GM19351 (cell line): Measurements from ENCODE around the gene CNNM1.

Experiments
- ATAC-seq: cut with Tn5 transposase; IDR thresholded peaks from one replicate; pipeline ENCODE4 v1.9.1; 2021; ENCODE audit warnings: mild to moderate bottlenecking, moderate library complexity; ENCODE audit not compliant: unreplicated experiment

The CNNM1 gene

GRCh38 chr10:99337311-99337811 lies 8.2 kb downstream of the CNNM1 start:
- ATAC-seq, result no peak

- no peak for ATAC-seq
Observed at GRCh38 chr10:99337901-99338300, 8.7 kb downstream of the CNNM1 start.

GRCh38 chr10:99339077-99339476 lies 9.9 kb downstream of the CNNM1 start:
- no peak for ATAC-seq

- no peak for ATAC-seq
Observed at GRCh38 chr10:99339563-99340047, 10.4 kb downstream of the CNNM1 start.

- ATAC-seq, result no peak
Observed at GRCh38 chr10:99340650-99341049, 11.5 kb downstream of the CNNM1 start.

GRCh38 chr10:99341248-99341647 lies 12.1 kb downstream of the CNNM1 start:
- no peak for ATAC-seq

- ATAC-seq, result peak; percentile 62
Observed at GRCh38 chr10:99341860-99342490, 12.8 kb downstream of the CNNM1 start.

GRCh38 chr10:99343262-99343661 lies 14.1 kb downstream of the CNNM1 start:
- no peak for ATAC-seq

- no peak for ATAC-seq
Observed at GRCh38 chr10:99344715-99345114, 15.6 kb downstream of the CNNM1 start.

- peak; percentile 65 for ATAC-seq
Observed at GRCh38 chr10:99345350-99345749, 16.2 kb downstream of the CNNM1 start.

- ATAC-seq, result no peak
Observed at GRCh38 chr10:99346247-99346646, 17.1 kb downstream of the CNNM1 start.

GRCh38 chr10:99347672-99348071 lies 18.5 kb downstream of the CNNM1 start:
- no peak for ATAC-seq

- ATAC-seq, result no peak
Observed at GRCh38 chr10:99353182-99353581, 24.0 kb downstream of the CNNM1 start.

- no peak for ATAC-seq
Observed at GRCh38 chr10:99357691-99358090, 28.5 kb downstream of the CNNM1 start.

GRCh38 chr10:99358101-99358500 lies 28.9 kb downstream of the CNNM1 start:
- ATAC-seq, result no peak

- ATAC-seq, result no peak
Observed at GRCh38 chr10:99360934-99361333, 31.8 kb downstream of the CNNM1 start.

- ATAC-seq, result no peak
Observed at GRCh38 chr10:99364125-99364524, 35.0 kb downstream of the CNNM1 start.

GRCh38 chr10:99365311-99365710 lies 36.2 kb downstream of the CNNM1 start:
- no peak for ATAC-seq

GRCh38 chr10:99365736-99366135 lies 36.6 kb downstream of the CNNM1 start:
- ATAC-seq, result no peak

- ATAC-seq, result no peak
Observed at GRCh38 chr10:99366666-99367065, 37.5 kb downstream of the CNNM1 start.

GRCh38 chr10:99368646-99369045 lies 39.5 kb downstream of the CNNM1 start:
- no peak for ATAC-seq

- ATAC-seq, result no peak
Observed at GRCh38 chr10:99369126-99369525, 40.0 kb downstream of the CNNM1 start.

- no peak for ATAC-seq
Observed at GRCh38 chr10:99369551-99369950, 40.4 kb downstream of the CNNM1 start.
